Activated naive CD8-positive, alpha-beta T cell treated with anti-CD3 and anti-CD28 coated beads for 36 hours (primary cell): ENCODE measurements around the gene SOBP. TPM values are rescaled to one million over a fixed set of nuclear protein-coding genes. Genes with fewer than 3 reads are reported as not detected.
A peak's percentile ranks its signal among the peaks of the same experiment; 100 is the strongest.
"Not testable (repeated sequence)": the region's sequence is repeated elsewhere in the genome, so short reads cannot be mapped to it uniquely, and the experiment has no call there.

Source experiments
- DNase-seq: peaks from one replicate; pipeline ENCODE4 v3.0.0; 2021
- H3K27ac Mint-ChIP-seq: one replicate; pipeline ENCODE4 v1.8.0; 2022; ENCODE audit warnings: mild to moderate bottlenecking, moderate library complexity, mixed read lengths
- H3K27me3 Mint-ChIP-seq: one replicate; pipeline ENCODE4 v1.8.0; 2022; ENCODE audit warnings: mild to moderate bottlenecking, mixed read lengths
- H3K36me3 Mint-ChIP-seq: one replicate; pipeline ENCODE4 v1.8.0; 2021; ENCODE audit warnings: mild to moderate bottlenecking, mixed read lengths
- H3K4me1 Mint-ChIP-seq: one replicate; pipeline ENCODE4 v1.8.0; 2021; ENCODE audit warnings: mixed read lengths
- H3K4me3 Mint-ChIP-seq: one replicate; pipeline ENCODE4 v1.8.0; 2022; ENCODE audit warnings: mild to moderate bottlenecking, moderate library complexity, mixed read lengths
- H3K9me3 Mint-ChIP-seq: one replicate; pipeline ENCODE4 v1.8.0; 2022; ENCODE audit warnings: mixed read lengths
- total RNA-seq, 2 experiments: library from RNA; stranded (reverse); gene quantifications; one replicate each; pipeline ENCODE4 v1.2.3, GENCODE V29; 2021

Gene SOBP
- total RNA-seq, 2 experiments from 2014 or later = 0.70 to 2.1 TPM

- no peaks in the 10 kb centered on the region for H3K36me3 Mint-ChIP-seq
- H3K9me3 Mint-ChIP-seq = no peaks in the 10 kb centered on the region
- H3K4me1 Mint-ChIP-seq = no peaks in the 10 kb centered on the region
- no peak for DNase-seq
- H3K27me3 Mint-ChIP-seq = peaks cover 16% of the 10 kb centered on the region
- no peak overlapping the region for H3K4me3 Mint-ChIP-seq
- no peak overlapping the region for H3K27ac Mint-ChIP-seq
Measured at GRCh38 chr6:107473660-107474059, 16.3 kb upstream of the SOBP start.

GRCh38 chr6:107475360-107475759, 14.6 kb upstream of the SOBP start:
- H3K4me3 Mint-ChIP-seq, H3K4me1 Mint-ChIP-seq, H3K9me3 Mint-ChIP-seq, DNase-seq, H3K27ac Mint-ChIP-seq, H3K36me3 Mint-ChIP-seq: not testable (repeated sequence)
- peaks cover 15% of the 10 kb centered on the region for H3K27me3 Mint-ChIP-seq

DNA sequence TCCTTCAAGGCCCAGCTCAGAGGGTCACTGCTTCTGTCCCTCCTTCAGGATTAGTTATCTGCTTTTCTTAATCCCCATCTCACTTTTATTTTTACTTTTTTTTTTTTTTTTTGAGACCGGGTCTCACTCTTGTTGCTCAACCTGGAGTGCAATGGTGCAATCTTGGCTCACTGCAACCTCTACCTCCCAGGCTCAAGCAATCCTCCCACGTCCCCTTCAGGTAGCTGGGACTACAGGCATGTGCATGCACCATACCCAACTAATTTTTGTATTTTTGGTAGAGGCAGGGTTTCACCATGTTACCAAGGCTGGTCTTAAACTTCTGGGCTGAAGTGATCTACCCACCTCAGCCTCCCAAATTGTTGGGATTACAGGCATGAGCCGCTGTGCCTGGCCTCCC, 14.1 kb upstream of the SOBP start:
- not testable (repeated sequence) for H3K27ac Mint-ChIP-seq, H3K4me1 Mint-ChIP-seq, H3K4me3 Mint-ChIP-seq, H3K9me3 Mint-ChIP-seq, DNase-seq, H3K36me3 Mint-ChIP-seq
- H3K27me3 Mint-ChIP-seq = peaks cover 15% of the 10 kb centered on the region

DNA sequence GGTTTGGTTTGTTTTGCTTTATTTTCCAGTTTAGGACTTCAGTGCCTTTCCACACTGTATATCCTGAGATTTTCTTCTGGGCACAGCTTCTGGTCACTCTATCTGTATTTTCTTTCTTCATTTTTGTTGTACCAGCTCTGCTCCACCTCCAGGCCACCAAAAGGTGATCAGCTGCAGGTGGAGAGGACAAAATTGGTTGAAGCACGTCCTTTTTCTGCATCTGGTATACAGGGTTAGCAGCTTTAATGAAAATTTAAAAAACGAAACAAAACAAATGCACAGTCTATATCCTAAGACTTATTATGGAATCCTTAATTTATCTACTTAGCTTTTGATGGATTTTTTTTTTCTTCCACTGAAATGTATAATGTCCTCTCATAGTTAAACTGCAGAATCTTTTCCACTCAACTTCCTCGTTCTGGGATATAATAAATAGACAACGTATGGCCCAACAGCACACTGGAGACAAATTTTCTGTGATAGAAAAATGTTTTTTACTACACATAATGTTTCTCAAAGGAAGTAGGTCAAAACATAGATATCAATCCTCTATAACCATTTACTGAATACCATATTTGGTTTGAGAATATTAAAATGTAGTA, 10.7 kb upstream of the SOBP start:
- H3K27me3 Mint-ChIP-seq = peaks cover 25% of the 10 kb centered on the region
- H3K4me1 Mint-ChIP-seq = no peaks in the 10 kb centered on the region
- no peaks in the 10 kb centered on the region for H3K36me3 Mint-ChIP-seq
- DNase-seq = no peak
- H3K27ac Mint-ChIP-seq = no peak overlapping the region
- no peaks in the 10 kb centered on the region for H3K9me3 Mint-ChIP-seq
- H3K4me3 Mint-ChIP-seq = no peak overlapping the region

- peaks cover 61% of the 10 kb centered on the region for H3K27me3 Mint-ChIP-seq
- H3K36me3 Mint-ChIP-seq = no peaks in the 10 kb centered on the region
- no peak overlapping the region for H3K4me3 Mint-ChIP-seq
- peaks cover 10% of the 10 kb centered on the region for H3K4me1 Mint-ChIP-seq
- H3K9me3 Mint-ChIP-seq = no peaks in the 10 kb centered on the region
- DNase-seq = no peak
- H3K27ac Mint-ChIP-seq = no peak overlapping the region
Measured at GRCh38 chr6:107485157-107485556, 4.8 kb upstream of the SOBP start.

- Mint-ChIP-seq H3K27ac (peak overlapping the region; percentile 12), H3K9me3 (no peaks in the 10 kb centered on the region), H3K4me3 (peak overlapping the region; percentile 85)
Measured at GRCh38 chr6:107488174-107488874, 1.6 kb upstream of the SOBP start.

GRCh38 chr6:107488875-107489635, 862 bp upstream of the SOBP start:
- no peaks in the 10 kb centered on the region for H3K9me3 Mint-ChIP-seq
- peaks cover 13% of the 10 kb centered on the region for H3K4me1 Mint-ChIP-seq
- peak overlapping the region; percentile 85 for H3K4me3 Mint-ChIP-seq
- peak overlapping the region; percentile 12 for H3K27ac Mint-ChIP-seq
- H3K27me3 Mint-ChIP-seq = peaks cover 52% of the 10 kb centered on the region
- no peaks in the 10 kb centered on the region for H3K36me3 Mint-ChIP-seq
- peak; percentile 14 for DNase-seq

More at GRCh38 chr6:107488174-107488874, 1.6 kb upstream of the SOBP start:
- H3K36me3 Mint-ChIP-seq = no peaks in the 10 kb centered on the region
- no peak for DNase-seq
- H3K4me1 Mint-ChIP-seq = peaks cover 13% of the 10 kb centered on the region
- H3K27me3 Mint-ChIP-seq = peaks cover 52% of the 10 kb centered on the region

- peak overlapping the region; percentile 84 for H3K4me3 Mint-ChIP-seq
- H3K9me3 Mint-ChIP-seq = no peaks in the 10 kb centered on the region
- peaks cover 16% of the 10 kb centered on the region for H3K4me1 Mint-ChIP-seq
- peak overlapping the region; percentile 44 for H3K27ac Mint-ChIP-seq
- DNase-seq = peak; percentile 5
- H3K27me3 Mint-ChIP-seq = peaks cover 39% of the 10 kb centered on the region
- no peaks in the 10 kb centered on the region for H3K36me3 Mint-ChIP-seq
Measured at GRCh38 chr6:107490566-107491137, 735 bp downstream of the SOBP start.

GRCh38 chr6:107491138-107491609, 1.3 kb downstream of the SOBP start:
- H3K36me3 Mint-ChIP-seq = no peaks in the 10 kb centered on the region
- H3K27ac Mint-ChIP-seq = no peak overlapping the region
- H3K4me3 Mint-ChIP-seq = peak overlapping the region; percentile 84
- H3K4me1 Mint-ChIP-seq = peaks cover 16% of the 10 kb centered on the region
- H3K9me3 Mint-ChIP-seq = no peaks in the 10 kb centered on the region
- peak; percentile 14 for DNase-seq
- H3K27me3 Mint-ChIP-seq = peaks cover 35% of the 10 kb centered on the region

DNA sequence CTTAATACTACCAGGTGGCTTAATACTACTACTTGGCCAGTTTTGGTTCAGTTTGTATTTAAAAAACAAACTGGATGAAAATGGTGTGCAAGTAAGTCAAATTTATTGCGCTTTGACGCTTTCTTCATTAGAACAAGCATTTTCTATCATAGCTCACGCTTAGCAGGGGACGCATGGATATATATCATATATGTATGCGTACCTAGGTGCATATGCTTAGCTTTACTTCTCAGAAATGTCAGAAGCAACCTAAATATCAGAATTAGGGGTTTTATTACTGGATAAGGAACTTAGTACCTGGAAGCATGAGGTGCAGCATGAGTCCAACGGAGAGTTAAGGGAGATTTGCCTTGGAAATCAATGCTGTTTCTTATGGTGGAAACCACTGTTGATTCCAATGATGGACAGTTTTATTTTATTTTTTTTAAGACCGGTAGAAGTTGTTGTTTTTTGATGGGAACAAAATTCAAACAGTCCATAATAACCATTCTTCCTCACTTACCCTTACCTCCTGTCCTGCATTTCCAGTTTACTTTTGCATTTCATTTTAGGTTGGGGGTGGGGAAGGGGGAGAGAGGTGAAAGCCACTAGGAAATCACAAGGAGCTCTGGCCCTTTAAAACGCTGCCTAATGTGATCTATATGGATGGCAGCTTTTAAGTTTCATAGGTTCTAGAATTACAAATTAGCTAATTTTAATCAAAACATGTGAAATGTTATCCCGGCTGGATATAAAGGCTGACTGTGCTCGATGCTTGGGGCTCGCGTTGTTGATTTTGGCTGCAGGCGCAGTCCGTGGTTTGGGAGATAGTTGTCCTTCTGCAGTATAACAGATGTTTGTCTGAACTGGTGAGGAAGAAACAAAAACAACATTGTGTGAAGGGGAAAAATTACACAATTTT, 2.1 kb downstream of the SOBP start:
- Mint-ChIP-seq H3K36me3 (no peaks in the 10 kb centered on the region), H3K4me1 (peaks cover 16% of the 10 kb centered on the region), H3K27ac (no peak overlapping the region), H3K9me3 (no peaks in the 10 kb centered on the region), H3K27me3 (peaks cover 28% of the 10 kb centered on the region), H3K4me3 (peak overlapping the region; percentile 84)
- no peak for DNase-seq

- peaks cover 10% of the 10 kb centered on the region for H3K4me1 Mint-ChIP-seq
- H3K27me3 Mint-ChIP-seq = peaks cover 14% of the 10 kb centered on the region
- H3K36me3 Mint-ChIP-seq = no peaks in the 10 kb centered on the region
- no peak overlapping the region for H3K4me3 Mint-ChIP-seq
- no peaks in the 10 kb centered on the region for H3K9me3 Mint-ChIP-seq
- no peak overlapping the region for H3K27ac Mint-ChIP-seq
- DNase-seq = no peak
Measured at GRCh38 chr6:107493158-107494057, 3.5 kb downstream of the SOBP start.

DNA sequence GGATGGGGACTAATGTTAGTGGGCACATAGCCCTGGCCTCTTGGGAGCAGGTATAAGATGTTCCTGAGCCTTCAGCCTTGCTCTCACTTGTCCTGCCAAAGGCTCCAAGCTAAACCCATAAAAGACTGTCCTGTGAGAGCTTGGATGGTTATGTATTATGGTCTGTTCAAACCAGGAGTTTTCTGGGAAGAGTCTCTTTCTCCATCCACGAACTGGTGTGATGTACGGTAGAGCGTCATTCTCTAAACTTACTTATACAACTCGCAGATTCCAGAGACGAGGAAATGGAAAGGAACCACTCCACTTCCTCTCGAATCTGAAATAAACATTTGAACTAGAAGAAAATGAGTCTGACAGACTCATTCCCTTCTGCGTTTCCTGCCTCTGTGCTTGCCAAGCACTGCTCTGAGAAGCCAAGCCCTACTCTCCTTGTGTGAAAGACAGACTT, 5.3 kb downstream of the SOBP start:
- H3K27me3 Mint-ChIP-seq = peaks cover 6% of the 10 kb centered on the region
- peaks cover 6% of the 10 kb centered on the region for H3K4me1 Mint-ChIP-seq
- H3K27ac Mint-ChIP-seq = no peak overlapping the region
- H3K36me3 Mint-ChIP-seq = no peaks in the 10 kb centered on the region
- DNase-seq = no peak
- no peak overlapping the region for H3K4me3 Mint-ChIP-seq
- H3K9me3 Mint-ChIP-seq = no peaks in the 10 kb centered on the region

DNA sequence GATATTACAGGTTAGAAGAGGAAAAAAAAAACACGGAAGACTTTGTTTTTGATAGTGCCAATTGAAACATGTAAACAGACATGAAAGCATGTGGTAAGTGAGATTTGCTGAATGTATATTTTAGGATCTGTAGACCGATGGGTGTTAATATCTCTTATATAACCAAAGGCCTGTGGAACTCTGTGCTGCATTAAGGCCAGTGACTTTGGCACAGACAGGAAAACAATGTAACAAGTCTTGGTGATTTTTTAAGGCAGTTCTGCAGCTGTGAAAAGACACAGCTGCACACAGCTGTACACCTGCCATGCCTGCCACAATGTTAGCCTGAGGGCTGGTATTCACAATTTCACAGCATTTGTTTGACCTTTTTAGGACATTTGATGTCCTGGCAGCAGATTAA, 6.1 kb downstream of the SOBP start:
- no peak for DNase-seq
- Mint-ChIP-seq H3K27ac (no peak overlapping the region), H3K9me3 (no peaks in the 10 kb centered on the region), H3K4me3 (no peak overlapping the region), H3K36me3 (peaks cover 2% of the 10 kb centered on the region), H3K4me1 (peaks cover 6% of the 10 kb centered on the region), H3K27me3 (no peaks in the 10 kb centered on the region)
